HG03045 (cell line): Measurements from ENCODE around the gene YWHAE.
A peak's percentile ranks its signal among the peaks of the same experiment; 100 is the strongest.
"Not testable (repeated sequence)": the region's sequence is repeated elsewhere in the genome, so short reads cannot be mapped to it uniquely, and the experiment has no call there.

Source experiments
- ATAC-seq: cut with Tn5 transposase; IDR thresholded peaks from one replicate; pipeline ENCODE4 v1.9.1; 2021; ENCODE audit warnings: mild to moderate bottlenecking, moderate library complexity; ENCODE audit not compliant: unreplicated experiment

YWHAE gene

GRCh38 chr17:1413281-1413791, 13.3 kb upstream of the YWHAE start:
- no peak for ATAC-seq

GRCh38 chr17:1412185-1413110, 12.4 kb upstream of the YWHAE start:
- no peak for ATAC-seq

- ATAC-seq, result no peak
These were observed 2.2 kb upstream of the YWHAE start for GRCh38 chr17:1402262-1402586.

- ATAC-seq, result peak; percentile 10
These were observed 917 bp downstream of the YWHAE start for GRCh38 chr17:1398931-1399678.

- no peak for ATAC-seq
These were observed 2.0 kb downstream of the YWHAE start for GRCh38 chr17:1398028-1398427.

GRCh38 chr17:1395876-1396665, 4.0 kb downstream of the YWHAE start:
- ATAC-seq, result not testable (repeated sequence)

- no peak for ATAC-seq
These were observed 8.4 kb downstream of the YWHAE start for GRCh38 chr17:1391577-1391976.

GRCh38 chr17:1390432-1391367, 9.3 kb downstream of the YWHAE start:
- no peak for ATAC-seq

GRCh38 chr17:1387490-1388227, 12.4 kb downstream of the YWHAE start:
- not testable (repeated sequence) for ATAC-seq

- ATAC-seq, result not testable (repeated sequence)
These were observed 13.3 kb downstream of the YWHAE start for GRCh38 chr17:1386675-1387190.

GRCh38 chr17:1386265-1386664, 13.8 kb downstream of the YWHAE start:
- no peak for ATAC-seq

- no peak for ATAC-seq
These were observed 14.2 kb downstream of the YWHAE start for GRCh38 chr17:1385861-1386260.

- ATAC-seq, result no peak
These were observed 15.1 kb downstream of the YWHAE start for GRCh38 chr17:1384905-1385435.

GRCh38 chr17:1379930-1380313, 20.1 kb downstream of the YWHAE start:
- ATAC-seq, result no peak

- no peak for ATAC-seq
These were observed 20.7 kb downstream of the YWHAE start for GRCh38 chr17:1379208-1379929.

- ATAC-seq, result not testable (repeated sequence)
These were observed 21.6 kb downstream of the YWHAE start for GRCh38 chr17:1378476-1378860.

- ATAC-seq, result no peak
These were observed 22.7 kb downstream of the YWHAE start for GRCh38 chr17:1377334-1377733.

GRCh38 chr17:1376061-1376460, 24.0 kb downstream of the YWHAE start:
- no peak for ATAC-seq
